ENCODE results near the gene PARS2.

Gene PARS2

GRCh38 chr1:54764133-54764921 is at the start of gene PARS2:
PARS2 (minus strand) TSS chr1:54764523; CDS start chr1:54759161, 5,362 bp downstream.
- DNase-seq, result peak; percentile 100

GRCh38 chr1:54814126-54814498 is 49.8 kb upstream of the PARS2 start:
- no peak for DNase-seq

- DNase-seq, result no peak
These were observed 49.3 kb upstream of the PARS2 start for GRCh38 chr1:54813485-54814125.

GRCh38 chr1:54812801-54813484 is 48.6 kb upstream of the PARS2 start:
- no peak for DNase-seq

- DNase-seq, result no peak
These were observed 47.7 kb upstream of the PARS2 start for GRCh38 chr1:54811739-54812655.

- DNase-seq, result no peak
These were observed 46.7 kb upstream of the PARS2 start for GRCh38 chr1:54811066-54811465.

- DNase-seq, result peak; percentile 76
These were observed 46.0 kb upstream of the PARS2 start for GRCh38 chr1:54810153-54810942.

GRCh38 chr1:54809496-54810074 is 45.3 kb upstream of the PARS2 start:
- DNase-seq, result no peak

- DNase-seq, result no peak
These were observed 44.3 kb upstream of the PARS2 start for GRCh38 chr1:54808443-54809207.

- no peak for DNase-seq
These were observed 43.4 kb upstream of the PARS2 start for GRCh38 chr1:54807756-54808155.

- peak; percentile 60 for DNase-seq
These were observed 42.7 kb upstream of the PARS2 start for GRCh38 chr1:54806931-54807611.

- DNase-seq, result no peak
These were observed 41.7 kb upstream of the PARS2 start for GRCh38 chr1:54805981-54806381.

GRCh38 chr1:54805466-54805865 is 41.1 kb upstream of the PARS2 start:
- DNase-seq, result no peak

- DNase-seq, result peak; percentile 79
These were observed 40.3 kb upstream of the PARS2 start for GRCh38 chr1:54804471-54805132.

GRCh38 chr1:54803761-54804470 is 39.6 kb upstream of the PARS2 start:
- no peak for DNase-seq

GRCh38 chr1:54800899-54801759 is 36.8 kb upstream of the PARS2 start, which contains the start of gene TTC22:
TTC22 (minus strand) TSS chr1:54801323; CDS start chr1:54801163, 160 bp downstream.
- peak; percentile 19 for DNase-seq

- DNase-seq, result no peak
These were observed 35.9 kb upstream of the PARS2 start for GRCh38 chr1:54800041-54800898.
